Subcutaneous abdominal adipose tissue (tissue), 5 donors: ENCODE data around the gene MED9.
A peak's percentile ranks its signal among the peaks of the same experiment; 100 is the strongest.
"Not testable (repeated sequence)": the region's sequence is repeated elsewhere in the genome, so short reads cannot be mapped to it uniquely, and the experiment has no call there.

Experiments
- H3K27ac ChIP-seq: one replicate; pipeline ENCODE4 v1.7.0; 2013; ENCODE audit warnings: low read depth, mild to moderate bottlenecking, inconsistent platforms, low read length, moderate library complexity
- H3K27me3 ChIP-seq, 5 donors: one replicate each; pipeline ENCODE4 v1.7.0; 2013; ENCODE audit warnings: low read length in 5 of 5, inconsistent platforms in 1 of 5; ENCODE audit not compliant: control insufficient read depth in 5 of 5, insufficient read depth in 4 of 5
- H3K36me3 ChIP-seq, 5 donors: one replicate each; pipeline ENCODE4 v1.7.0; 2013; ENCODE audit warnings: low read length in 5 of 5; ENCODE audit not compliant: control insufficient read depth in 5 of 5, insufficient read depth in 5 of 5
- H3K4me1 ChIP-seq, 5 donors: one replicate each; pipeline ENCODE4 v1.7.0; 2013; ENCODE audit warnings: low read length in 5 of 5, mild to moderate bottlenecking in 3 of 5, moderate library complexity in 1 of 5; ENCODE audit not compliant: control insufficient read depth in 5 of 5, insufficient read depth in 5 of 5
- H3K4me3 ChIP-seq, 5 donors: one replicate each; pipeline ENCODE4 v1.7.0; 2013; ENCODE audit warnings: low read length in 5 of 5, low read depth in 1 of 5
- H3K9ac ChIP-seq, 5 donors: one replicate each; pipeline ENCODE4 v1.7.0; 2013; ENCODE audit warnings: low read length in 5 of 5, mild to moderate bottlenecking in 4 of 5, moderate library complexity in 3 of 5
- H3K9me3 ChIP-seq, 5 donors: one replicate each; pipeline ENCODE4 v1.7.0; 2013; ENCODE audit warnings: low read length in 5 of 5; ENCODE audit not compliant: control insufficient read depth in 5 of 5
- donor health status: healthy.
- donor health status: healthy.
- donor health status: healthy.
- donor health status: healthy.
- donor health status: healthy.

MED9 gene

DNA sequence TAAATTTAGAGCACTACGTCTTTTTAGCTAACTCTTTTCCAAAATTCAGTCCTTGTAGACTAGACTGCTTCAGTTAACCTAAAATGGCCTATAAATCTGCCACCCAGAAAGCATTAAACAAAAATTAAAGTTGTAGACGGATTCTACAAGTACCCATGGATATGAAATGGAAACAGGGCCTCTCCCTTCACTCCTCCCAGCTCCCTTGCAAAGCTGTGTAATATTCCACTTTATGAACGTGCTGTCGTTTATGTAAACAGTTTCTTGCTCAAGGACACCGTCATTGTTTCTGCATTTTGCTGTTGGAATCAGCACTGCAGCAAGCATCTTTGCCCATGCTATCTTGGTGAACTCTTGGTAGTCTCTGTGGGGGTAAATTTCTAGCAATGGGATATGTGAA, 5.1 kb downstream of the MED9 start:
- no peak overlapping the region for H3K4me3 ChIP-seq
- H3K27me3 ChIP-seq = no peaks in the 10 kb centered on the region
- peak overlapping the region in 1 of 5 donors; percentile 34 for H3K9ac ChIP-seq
- no peaks in the 10 kb centered on the region for H3K9me3 ChIP-seq
- H3K36me3 ChIP-seq = peaks cover 0 to 13% (median 6%) of the 10 kb centered on the region in 5 donors
- H3K27ac ChIP-seq = no peak overlapping the region
- H3K4me1 ChIP-seq = peaks cover 8 to 31% (median 30%) of the 10 kb centered on the region in 5 donors

DNA sequence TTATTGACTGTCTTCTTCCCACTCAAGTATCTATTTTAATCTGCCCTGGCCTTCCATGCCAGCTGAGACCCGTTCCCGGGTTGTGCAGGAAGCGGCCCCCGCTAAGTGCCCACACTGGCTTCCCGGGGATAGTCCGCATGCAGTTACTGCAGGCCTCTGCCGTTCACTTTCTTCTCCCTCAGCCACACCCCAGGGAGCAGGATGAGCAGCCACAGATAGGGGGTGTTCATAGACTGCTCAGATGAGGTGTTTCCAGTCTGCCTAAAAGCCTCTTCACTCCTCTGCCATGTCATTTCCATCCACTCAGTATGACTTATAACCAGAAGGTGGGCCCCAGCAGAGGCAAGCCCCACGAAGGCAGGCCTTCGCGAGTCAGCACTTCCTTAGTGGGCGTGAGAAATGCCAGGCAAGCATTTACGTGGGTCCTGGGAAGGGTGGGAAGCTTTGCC, 7.7 kb downstream of the MED9 start:
- peaks cover 0 to 12% (median 7%) of the 10 kb centered on the region in 5 donors for H3K4me1 ChIP-seq
- H3K27ac ChIP-seq = no peak overlapping the region

DNA sequence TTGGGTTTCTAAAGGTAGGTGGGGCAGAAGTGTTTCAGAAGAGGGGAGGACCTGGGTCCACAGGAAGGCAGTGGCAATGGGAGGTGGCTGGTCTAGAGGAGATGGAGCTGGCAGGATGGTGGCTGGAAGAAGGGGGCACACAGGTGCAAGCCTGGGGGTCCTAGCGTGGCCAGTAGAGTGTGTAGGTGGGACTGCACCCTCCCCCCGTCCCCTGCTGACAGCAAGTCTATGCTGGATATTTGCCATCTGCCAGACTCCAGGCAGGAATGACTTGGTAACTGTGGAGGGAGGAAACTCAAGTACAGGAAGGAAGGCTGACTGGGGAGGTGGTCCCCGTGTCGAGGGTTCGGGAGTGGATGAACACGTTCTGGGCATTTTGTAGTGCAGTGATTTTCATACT, 8.6 kb downstream of the MED9 start:
- Histone ChIP-seq H3K27ac (no peak overlapping the region), H3K4me3 (no peak overlapping the region), H3K27me3 (no peaks in the 10 kb centered on the region), H3K9ac (no peak overlapping the region), H3K9me3 (no peaks in the 10 kb centered on the region), H3K36me3 (peaks cover 4 to 27% (median 18%) of the 10 kb centered on the region in 5 donors), H3K4me1 (peaks cover 0 to 7% (median 4%) of the 10 kb centered on the region in 5 donors)

More for the DNA sequence above, 7.7 kb downstream of the MED9 start:
- H3K27me3 ChIP-seq = no peaks in the 10 kb centered on the region
- H3K36me3 ChIP-seq = peaks cover 4 to 28% (median 18%) of the 10 kb centered on the region in 5 donors
- no peak overlapping the region for H3K4me3 ChIP-seq
- no peak overlapping the region for H3K9ac ChIP-seq
- H3K9me3 ChIP-seq = no peaks in the 10 kb centered on the region

DNA sequence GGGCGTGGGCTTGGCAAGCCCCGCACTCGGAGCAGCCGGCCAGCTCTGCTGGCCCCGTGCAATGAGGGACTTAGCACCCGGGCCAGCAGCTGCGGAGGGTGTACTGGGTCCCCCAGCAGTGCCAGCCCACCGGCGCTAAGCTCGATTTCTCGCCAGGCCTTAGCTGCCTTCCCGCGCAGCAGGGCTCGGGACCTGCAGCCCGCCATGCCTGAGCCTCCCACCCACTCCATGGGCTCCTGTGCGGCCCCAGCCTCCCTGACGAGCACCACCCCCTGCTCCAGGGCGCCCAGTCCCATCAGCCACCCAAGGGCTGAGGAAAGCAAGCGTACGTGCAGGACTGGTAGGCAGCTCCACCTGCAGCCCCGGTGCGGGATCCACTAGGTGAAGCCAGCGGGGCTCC, 9.6 kb downstream of the MED9 start:
- H3K4me1 ChIP-seq, H3K27me3 ChIP-seq, H3K4me3 ChIP-seq, H3K9me3 ChIP-seq, H3K27ac ChIP-seq, H3K9ac ChIP-seq: not testable (repeated sequence)
- peaks cover 4 to 31% (median 23%) of the 10 kb centered on the region in 5 donors for H3K36me3 ChIP-seq

DNA sequence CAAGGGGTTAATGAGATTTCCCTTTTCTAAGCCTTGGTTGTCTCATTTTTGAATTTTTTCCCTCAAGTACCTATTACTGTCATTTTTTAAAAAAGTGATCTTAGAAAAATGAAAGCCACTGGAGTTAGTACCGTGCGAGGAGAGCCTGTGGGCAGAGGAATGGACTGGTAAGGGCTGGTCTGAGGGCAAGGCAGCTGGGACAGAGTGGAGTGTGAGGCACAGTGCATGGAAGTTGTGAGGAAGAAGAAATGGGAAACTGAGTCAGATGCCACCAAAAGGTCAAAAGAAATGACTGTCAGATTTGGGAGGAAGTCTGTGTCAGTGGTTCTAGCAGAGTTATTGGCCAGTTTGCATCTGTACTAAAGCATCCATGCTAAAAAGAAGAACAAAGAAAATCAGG, 11.2 kb downstream of the MED9 start:
- no peaks in the 10 kb centered on the region for H3K27me3 ChIP-seq
- no peak overlapping the region for H3K4me3 ChIP-seq
- H3K4me1 ChIP-seq = peaks cover 3 to 18% (median 12%) of the 10 kb centered on the region in 5 donors
- no peak overlapping the region for H3K27ac ChIP-seq
- no peak overlapping the region for H3K9ac ChIP-seq
- H3K9me3 ChIP-seq = no peaks in the 10 kb centered on the region
- H3K36me3 ChIP-seq = peaks cover 4 to 44% (median 31%) of the 10 kb centered on the region in 5 donors

DNA sequence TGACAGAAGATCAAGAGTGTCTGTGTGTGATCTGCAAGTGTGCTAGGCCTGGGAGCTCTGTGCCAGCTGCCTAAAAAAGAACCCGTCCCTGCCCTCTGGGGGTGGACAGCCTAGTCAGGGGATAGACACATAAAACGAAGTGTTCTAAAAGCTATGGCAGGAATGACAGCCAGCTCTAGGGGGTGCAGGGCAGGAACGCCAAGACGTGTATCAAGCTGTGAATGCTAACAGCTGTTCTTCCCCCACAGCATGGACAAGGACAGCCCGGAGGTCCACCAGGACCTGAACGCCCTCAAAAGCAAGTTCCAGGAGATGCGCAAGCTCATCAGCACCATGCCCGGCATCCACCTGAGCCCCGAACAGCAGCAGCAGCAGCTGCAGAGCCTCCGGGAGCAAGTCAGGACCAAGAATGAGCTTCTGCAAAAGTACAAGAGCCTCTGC, 14.3 kb downstream of the MED9 start:
- Histone ChIP-seq H3K9ac (no peak overlapping the region), H3K4me1 (peaks cover 5 to 42% (median 24%) of the 10 kb centered on the region in 5 donors), H3K36me3 (peaks cover 4 to 42% (median 34%) of the 10 kb centered on the region in 5 donors), H3K4me3 (no peak overlapping the region), H3K27ac (no peak overlapping the region), H3K9me3 (no peaks in the 10 kb centered on the region), H3K27me3 (no peaks in the 10 kb centered on the region)

DNA sequence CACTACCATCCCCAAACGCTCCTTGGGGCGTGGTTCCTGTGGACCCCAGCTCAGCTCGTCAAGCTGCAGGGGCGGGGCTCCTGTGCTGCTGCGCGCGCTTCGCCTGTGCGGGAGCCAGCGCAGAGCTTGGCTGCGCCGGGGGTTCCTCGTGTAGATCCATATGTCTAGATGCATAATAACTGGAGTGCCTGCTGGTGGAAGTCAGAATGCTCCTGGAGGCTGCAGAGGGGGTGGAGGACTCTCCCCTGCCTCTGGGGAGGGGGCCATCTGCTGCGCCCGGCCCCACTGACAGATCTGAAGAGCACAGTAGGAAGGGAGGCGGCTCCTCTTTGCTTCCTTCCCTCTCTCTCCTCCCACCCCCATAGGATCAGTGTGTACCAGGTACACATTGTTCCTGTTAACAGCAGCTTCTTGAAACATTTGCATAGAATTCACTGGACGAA, 14.8 kb downstream of the MED9 start:
- Histone ChIP-seq H3K36me3 (peaks cover 4 to 40% (median 34%) of the 10 kb centered on the region in 5 donors), H3K27me3 (no peaks in the 10 kb centered on the region), H3K4me1 (peaks cover 5 to 45% (median 24%) of the 10 kb centered on the region in 5 donors), H3K27ac (no peak overlapping the region), H3K9ac (no peak overlapping the region), H3K4me3 (no peak overlapping the region), H3K9me3 (no peaks in the 10 kb centered on the region)

DNA sequence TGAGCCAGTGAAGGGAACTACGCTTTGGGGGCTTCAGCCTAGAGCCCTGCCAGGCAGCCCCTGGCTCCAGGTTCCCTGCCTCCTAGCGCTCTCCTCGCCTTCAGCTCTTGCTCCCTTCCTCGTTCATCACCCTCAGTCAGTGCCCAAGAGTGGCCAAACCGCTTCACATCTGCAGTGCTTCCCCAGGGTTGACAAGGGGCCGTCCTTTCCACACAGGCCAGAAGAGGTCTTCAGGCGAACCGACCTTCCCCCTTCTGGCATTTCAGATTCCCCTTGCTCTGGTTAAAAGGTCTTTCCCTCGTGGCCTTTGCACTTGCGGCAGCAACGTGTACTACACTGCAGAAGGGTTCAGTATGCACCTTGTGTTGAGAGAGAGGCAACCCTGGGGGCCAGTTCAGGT, 15.3 kb downstream of the MED9 start:
- Histone ChIP-seq H3K36me3 (peaks cover 4 to 40% (median 34%) of the 10 kb centered on the region in 5 donors), H3K27me3 (no peaks in the 10 kb centered on the region), H3K9me3 (no peaks in the 10 kb centered on the region), H3K4me1 (peaks cover 5 to 51% (median 27%) of the 10 kb centered on the region in 5 donors), H3K9ac (no peak overlapping the region), H3K27ac (peak overlapping the region; percentile 96), H3K4me3 (no peak overlapping the region)

DNA sequence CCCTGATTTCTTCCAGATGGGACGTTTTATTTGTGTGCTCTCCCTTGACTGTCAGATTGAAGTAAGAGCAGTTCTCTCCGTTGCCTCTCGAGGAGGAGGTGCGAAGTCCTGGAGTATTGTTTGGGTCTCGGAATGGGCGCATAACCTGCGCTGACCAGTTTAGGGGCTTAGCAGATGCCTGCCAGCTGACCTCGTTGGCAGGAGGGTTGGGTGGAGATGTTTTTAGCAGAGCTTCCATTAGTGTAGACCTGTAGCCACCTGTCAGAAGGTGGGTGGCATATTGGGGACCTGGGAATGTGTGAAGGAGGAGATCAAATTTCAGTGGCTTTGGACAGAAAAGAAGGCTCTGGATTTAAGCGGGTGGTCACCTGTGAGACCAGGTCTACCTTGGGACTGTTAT, 15.8 kb downstream of the MED9 start:
- Histone ChIP-seq H3K27ac (peak overlapping the region; percentile 96), H3K4me1 (peaks cover 5 to 55% (median 31%) of the 10 kb centered on the region in 5 donors), H3K27me3 (no peaks in the 10 kb centered on the region)

DNA sequence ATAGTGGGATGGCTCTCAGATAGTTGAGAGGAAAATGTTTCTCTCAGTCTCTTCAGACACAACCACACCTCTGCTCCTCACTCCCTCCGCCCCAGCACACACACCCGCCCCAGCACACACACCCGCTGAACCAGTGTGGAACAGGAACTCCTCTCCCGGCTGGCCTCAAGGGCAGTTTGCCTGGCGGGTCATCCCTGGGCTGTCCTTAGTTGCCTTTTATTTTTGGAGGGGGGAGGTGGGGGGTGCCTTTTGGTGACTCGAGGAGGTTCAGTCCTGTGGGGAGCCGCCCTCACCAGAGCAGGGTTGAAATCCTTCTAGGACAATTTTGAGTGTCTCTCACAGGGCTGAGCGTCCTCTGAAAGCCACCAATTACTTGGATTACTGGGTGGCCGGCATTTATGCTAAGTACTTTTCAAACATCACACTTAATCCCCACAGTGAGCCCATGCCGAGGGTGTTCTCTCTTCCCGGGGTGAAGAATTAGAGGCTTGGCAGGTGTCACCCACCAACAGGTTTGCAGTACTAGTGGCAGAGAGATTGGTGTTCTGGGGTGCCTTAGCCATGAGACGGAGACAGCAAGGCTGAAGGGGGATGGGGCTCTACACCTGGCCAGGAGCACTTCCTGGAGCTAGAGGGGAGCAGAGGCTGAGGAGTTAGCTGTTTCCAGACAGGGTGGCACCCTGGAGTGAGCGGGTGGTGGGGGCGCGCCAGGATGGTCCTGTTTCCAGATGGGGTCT, 16.6 kb downstream of the MED9 start:
- peak overlapping the region; percentile 78 to 97 (median 87) for H3K4me3 ChIP-seq
- H3K27me3 ChIP-seq = no peaks in the 10 kb centered on the region
- peaks cover 5 to 57% (median 31%) of the 10 kb centered on the region in 5 donors for H3K4me1 ChIP-seq
- peak overlapping the region in 4 of 5 donors; percentile 7 to 89 (median 70) for H3K9ac ChIP-seq
- peaks cover 0 to 29% (median 24%) of the 10 kb centered on the region in 5 donors for H3K36me3 ChIP-seq
- H3K27ac ChIP-seq = peak overlapping the region; percentile 96
- no peaks in the 10 kb centered on the region for H3K9me3 ChIP-seq

More for the DNA sequence above, 15.8 kb downstream of the MED9 start:
- H3K36me3 ChIP-seq = peaks cover 3 to 38% (median 31%) of the 10 kb centered on the region in 5 donors
- peak overlapping the region in 2 of 5 donors; percentile 84 to 95 for H3K4me3 ChIP-seq
- H3K9ac ChIP-seq = peak overlapping the region in 1 of 5 donors; percentile 49
- H3K9me3 ChIP-seq = no peaks in the 10 kb centered on the region
